HG03520 (cell line): ENCODE data around the gene NEDD4L.

Experiments
- ATAC-seq: cut with Tn5 transposase; IDR thresholded peaks from one replicate; pipeline ENCODE4 v1.9.1; 2021; ENCODE audit warnings: mild to moderate bottlenecking, moderate library complexity; ENCODE audit not compliant: unreplicated experiment

Gene NEDD4L

GRCh38 chr18:58051765-58052460 is 7.9 kb downstream of the NEDD4L start:
- peak; percentile 77 for ATAC-seq

- no peak for ATAC-seq
Measured at GRCh38 chr18:58052960-58053359, 8.9 kb downstream of the NEDD4L start.

- no peak for ATAC-seq
Measured at GRCh38 chr18:58054041-58054781, 10.2 kb downstream of the NEDD4L start.

- ATAC-seq: no peak
Measured at GRCh38 chr18:58055890-58056558, 12.0 kb downstream of the NEDD4L start.

- no peak for ATAC-seq
Measured at GRCh38 chr18:58056852-58057251, 12.8 kb downstream of the NEDD4L start.

DNA sequence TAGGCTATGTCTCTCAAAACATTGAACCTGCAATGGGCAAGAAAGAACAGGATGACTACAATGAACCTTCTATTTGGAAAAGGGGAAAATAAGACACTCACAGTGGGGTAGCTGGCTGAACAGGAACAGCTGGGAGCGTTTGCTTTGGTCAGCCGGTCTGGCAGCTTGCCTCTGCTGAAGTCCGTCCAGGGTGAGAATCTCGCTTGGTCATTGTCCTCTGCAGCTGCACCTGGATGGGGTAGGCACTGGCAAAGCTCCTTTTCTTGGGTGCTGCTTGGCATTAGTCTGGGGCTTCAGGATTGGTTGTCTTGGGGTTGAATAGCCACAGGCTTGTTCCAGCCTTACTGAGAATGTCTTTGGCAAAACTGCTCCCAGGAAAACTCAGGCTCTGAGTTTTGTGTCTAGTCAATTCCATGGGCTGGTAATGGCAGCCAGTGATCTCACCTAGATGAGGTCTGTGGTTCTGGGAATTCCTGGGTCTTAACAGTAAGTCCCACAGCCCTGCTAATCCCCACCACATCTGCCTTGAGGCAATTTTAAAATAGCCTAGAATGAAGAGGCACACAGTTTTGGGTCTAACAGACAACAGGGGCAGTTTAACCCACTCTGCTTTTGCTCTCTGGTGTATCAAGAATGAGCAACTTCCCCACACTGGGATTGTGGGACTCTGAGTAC is 13.4 kb downstream of the NEDD4L start:
- no peak for ATAC-seq

GRCh38 chr18:58058720-58059119 is 14.7 kb downstream of the NEDD4L start:
- ATAC-seq: no peak

GRCh38 chr18:58060254-58060653 is 16.2 kb downstream of the NEDD4L start:
- ATAC-seq: no peak

- ATAC-seq: no peak
Measured at GRCh38 chr18:58061349-58061748, 17.3 kb downstream of the NEDD4L start.

GRCh38 chr18:58064406-58064998 is 20.5 kb downstream of the NEDD4L start:
- no peak for ATAC-seq

GRCh38 chr18:58065956-58066355 is 21.9 kb downstream of the NEDD4L start:
- no peak for ATAC-seq

GRCh38 chr18:58067601-58068000 is 23.6 kb downstream of the NEDD4L start:
- ATAC-seq: no peak

GRCh38 chr18:58069099-58069498 is 25.1 kb downstream of the NEDD4L start:
- no peak for ATAC-seq

GRCh38 chr18:58069721-58070292 is 25.8 kb downstream of the NEDD4L start:
- no peak for ATAC-seq

DNA sequence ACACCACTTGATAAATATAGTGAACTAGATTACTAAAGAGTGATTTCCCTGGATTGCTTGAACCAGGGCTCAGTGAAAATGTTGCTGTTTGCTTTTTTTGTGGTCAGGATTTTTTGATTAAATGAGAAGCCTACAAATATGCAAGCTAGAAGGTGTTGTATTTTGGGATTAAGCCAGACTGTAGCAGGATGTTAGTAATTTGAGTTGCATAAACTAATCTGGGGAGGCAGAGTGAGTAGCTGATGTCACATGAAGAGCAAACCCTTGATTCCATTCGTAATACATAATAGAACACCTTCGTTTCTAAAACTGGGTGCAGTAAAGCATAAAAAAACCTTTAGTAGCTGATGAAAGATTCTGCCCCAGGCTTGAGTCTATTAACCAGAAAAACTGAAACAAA is 32.0 kb downstream of the NEDD4L start:
- no peak for ATAC-seq

GRCh38 chr18:58077329-58077728 is 33.3 kb downstream of the NEDD4L start:
- no peak for ATAC-seq

DNA sequence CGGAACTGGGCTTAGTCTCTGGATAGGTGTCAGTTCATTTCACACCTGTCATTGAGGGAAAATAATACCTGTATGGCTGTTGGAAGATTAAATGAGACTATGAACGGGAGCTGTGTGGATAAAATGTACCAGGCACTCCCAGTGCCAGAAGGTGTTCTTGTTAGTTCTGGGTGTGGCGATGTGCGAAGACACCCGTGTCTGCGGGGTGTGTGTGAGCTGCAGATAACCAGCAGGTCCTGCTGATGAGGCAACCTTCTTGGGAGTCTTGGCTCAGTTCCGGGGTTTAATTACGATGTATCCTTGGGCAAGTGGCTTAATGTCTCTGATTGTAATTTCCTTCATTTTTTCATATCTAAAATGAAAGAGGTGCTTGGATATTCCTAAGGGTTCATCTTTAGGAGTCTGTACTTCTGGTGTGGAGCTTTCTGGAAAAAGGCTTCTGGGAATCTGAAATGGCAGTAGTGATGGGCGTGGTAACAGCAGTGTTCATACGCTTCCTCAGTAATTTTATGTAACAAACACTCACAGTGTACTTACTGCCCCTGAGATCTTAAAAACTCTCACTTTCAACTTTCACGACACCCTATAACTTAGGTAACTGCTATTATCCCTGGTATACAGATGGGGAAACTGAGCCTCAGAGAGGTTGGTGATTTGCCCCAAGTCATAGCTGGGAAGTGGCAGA is 35.0 kb downstream of the NEDD4L start:
- no peak for ATAC-seq

GRCh38 chr18:58080451-58080850 is 36.4 kb downstream of the NEDD4L start:
- ATAC-seq: no peak

- ATAC-seq: no peak
Measured at GRCh38 chr18:58087928-58088690, 44.1 kb downstream of the NEDD4L start.
